ENCODE data around the gene SLC6A11.

The SLC6A11 gene

DNA sequence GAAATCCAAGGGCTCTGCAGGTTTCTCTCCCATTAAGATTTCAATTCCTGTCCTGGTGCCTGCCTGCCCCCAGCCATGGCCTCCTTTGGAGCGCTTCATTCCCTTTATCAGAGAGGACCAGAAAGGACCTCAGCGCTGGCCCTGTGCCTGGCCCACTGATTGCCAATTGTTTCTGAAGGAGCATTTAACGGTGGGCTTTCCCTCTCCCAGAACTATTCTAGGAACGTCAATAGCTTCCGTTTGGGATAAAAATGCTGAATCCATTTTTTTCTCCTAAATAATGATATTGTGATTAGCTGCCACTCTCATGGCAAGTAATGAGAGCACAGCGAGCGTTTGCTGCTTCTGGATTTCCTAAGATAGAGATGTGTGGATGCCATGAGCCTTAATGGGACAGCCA lies 164.3 kb downstream of the SLC6A11 start:
- TF ChIP-seq, protein P1, sequence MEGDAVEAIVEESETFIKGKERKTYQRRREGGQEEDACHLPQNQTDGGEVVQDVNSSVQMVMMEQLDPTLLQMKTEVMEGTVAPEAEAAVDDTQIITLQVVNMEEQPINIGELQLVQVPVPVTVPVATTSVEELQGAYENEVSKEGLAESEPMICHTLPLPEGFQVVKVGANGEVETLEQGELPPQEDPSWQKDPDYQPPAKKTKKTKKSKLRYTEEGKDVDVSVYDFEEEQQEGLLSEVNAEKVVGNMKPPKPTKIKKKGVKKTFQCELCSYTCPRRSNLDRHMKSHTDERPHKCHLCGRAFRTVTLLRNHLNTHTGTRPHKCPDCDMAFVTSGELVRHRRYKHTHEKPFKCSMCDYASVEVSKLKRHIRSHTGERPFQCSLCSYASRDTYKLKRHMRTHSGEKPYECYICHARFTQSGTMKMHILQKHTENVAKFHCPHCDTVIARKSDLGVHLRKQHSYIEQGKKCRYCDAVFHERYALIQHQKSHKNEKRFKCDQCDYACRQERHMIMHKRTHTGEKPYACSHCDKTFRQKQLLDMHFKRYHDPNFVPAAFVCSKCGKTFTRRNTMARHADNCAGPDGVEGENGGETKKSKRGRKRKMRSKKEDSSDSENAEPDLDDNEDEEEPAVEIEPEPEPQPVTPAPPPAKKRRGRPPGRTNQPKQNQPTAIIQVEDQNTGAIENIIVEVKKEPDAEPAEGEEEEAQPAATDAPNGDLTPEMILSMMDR (IDR thresholded peaks at IDR 0.05; ENCODE audit: low read depth, low read length, missing control alignments) = no peak
- no peak overlapping the region for H3K27ac ChIP-seq
- H3K27me3 ChIP-seq (replicated peaks) = no peaks in the 10 kb centered on the region
- no peak overlapping the region for H3K4me3 ChIP-seq (ENCODE audit: low read depth, low read length)
- no peak for DNase-seq
- no peaks in the 10 kb centered on the region for H3K36me3 ChIP-seq (replicated peaks)
- in situ Hi-C loops (cut with HindIII; ENCODE audit: low pct_ligation_motif_present, low sequenced_read_pairs) = no loop called here

DNA sequence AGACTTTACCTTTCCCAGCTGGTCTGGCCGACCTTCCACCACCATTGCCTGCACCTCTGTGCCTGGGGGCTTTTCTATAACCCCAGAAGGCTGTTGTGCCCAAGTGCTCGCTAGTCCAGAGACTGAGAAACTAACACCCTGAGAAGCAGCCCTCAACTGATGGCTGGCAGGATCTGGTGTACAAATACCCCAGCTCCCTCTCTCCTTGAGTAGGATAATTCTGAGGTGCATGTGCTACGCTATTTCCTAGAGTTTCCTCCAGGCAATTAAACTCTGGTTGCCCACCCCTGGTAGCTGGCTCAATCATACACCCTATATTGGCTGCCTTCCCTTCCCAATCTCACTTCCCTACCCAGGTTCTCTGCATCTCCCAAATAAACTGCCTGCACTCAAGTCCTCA lies 165.0 kb downstream of the SLC6A11 start:
- H3K27ac ChIP-seq = no peak overlapping the region
- no peak overlapping the region for H3K4me3 ChIP-seq (ENCODE audit: low read depth, low read length)
- no peak for DNase-seq
- H3K27me3 ChIP-seq (replicated peaks) = no peaks in the 10 kb centered on the region
- in situ Hi-C loops (cut with HindIII; ENCODE audit: low pct_ligation_motif_present, low sequenced_read_pairs) = no loop called here
- TF ChIP-seq, protein P1 (IDR thresholded peaks at IDR 0.05; ENCODE audit: low read depth, low read length, missing control alignments) = no peak
- H3K36me3 ChIP-seq (replicated peaks) = no peaks in the 10 kb centered on the region

DNA sequence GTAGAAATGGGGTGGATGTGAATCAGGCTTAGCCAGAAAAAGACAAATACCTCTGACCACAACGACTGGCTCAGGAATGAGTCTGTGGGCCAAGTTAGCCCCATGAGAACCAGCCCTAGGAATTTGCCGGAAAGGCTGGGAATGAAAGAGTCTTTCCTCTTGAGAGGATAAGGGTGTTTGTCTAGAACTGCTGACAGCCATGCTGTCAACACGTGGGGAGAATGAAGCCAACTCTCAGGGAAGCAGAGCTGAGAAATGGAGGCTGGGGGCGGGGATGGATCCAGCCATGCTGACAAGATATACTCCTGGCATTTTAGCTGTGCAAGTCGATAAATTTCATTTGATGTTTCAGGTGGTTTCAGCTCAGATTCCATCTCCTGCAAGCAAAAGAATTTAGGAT lies 165.9 kb downstream of the SLC6A11 start:
- in situ Hi-C loops (cut with HindIII; ENCODE audit: low pct_ligation_motif_present, low sequenced_read_pairs) = no loop called here
- Histone ChIP-seq H3K27ac (no peak overlapping the region), H3K4me3 (ENCODE audit: low read depth, low read length) (no peak overlapping the region), H3K27me3 (replicated peaks) (no peaks in the 10 kb centered on the region), H3K36me3 (replicated peaks) (no peaks in the 10 kb centered on the region)
- peak; percentile 65 for DNase-seq
- TF ChIP-seq, protein P1 (IDR thresholded peaks at IDR 0.05; ENCODE audit: low read depth, low read length, missing control alignments) = no peak

DNA sequence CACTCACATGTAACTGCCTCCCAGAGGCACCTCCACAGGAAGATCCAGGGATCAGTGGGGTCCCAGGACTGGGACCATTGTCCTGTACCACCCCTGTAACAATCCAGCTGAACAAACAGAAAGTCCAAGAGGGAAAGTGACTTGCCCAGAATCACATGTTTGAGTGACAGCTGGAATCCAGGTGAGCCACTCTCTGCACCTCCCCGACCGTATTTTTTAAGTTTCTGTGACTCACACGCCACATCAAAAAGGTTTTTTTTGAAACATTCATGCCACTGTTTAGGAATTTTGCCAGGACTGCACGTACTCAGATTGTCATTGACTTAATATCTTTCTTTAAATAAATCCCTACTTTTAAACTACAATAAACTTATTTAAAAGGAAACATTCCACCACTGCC lies 166.8 kb downstream of the SLC6A11 start:
- no peaks in the 10 kb centered on the region for H3K27me3 ChIP-seq (replicated peaks)
- in situ Hi-C loops (cut with HindIII; ENCODE audit: low pct_ligation_motif_present, low sequenced_read_pairs) = no loop called here
- no peak for DNase-seq
- H3K36me3 ChIP-seq (replicated peaks) = no peaks in the 10 kb centered on the region
- TF ChIP-seq, protein P1 (IDR thresholded peaks at IDR 0.05; ENCODE audit: low read depth, low read length, missing control alignments) = no peak
- no peak overlapping the region for H3K4me3 ChIP-seq (ENCODE audit: low read depth, low read length)
- H3K27ac ChIP-seq = no peak overlapping the region

DNA sequence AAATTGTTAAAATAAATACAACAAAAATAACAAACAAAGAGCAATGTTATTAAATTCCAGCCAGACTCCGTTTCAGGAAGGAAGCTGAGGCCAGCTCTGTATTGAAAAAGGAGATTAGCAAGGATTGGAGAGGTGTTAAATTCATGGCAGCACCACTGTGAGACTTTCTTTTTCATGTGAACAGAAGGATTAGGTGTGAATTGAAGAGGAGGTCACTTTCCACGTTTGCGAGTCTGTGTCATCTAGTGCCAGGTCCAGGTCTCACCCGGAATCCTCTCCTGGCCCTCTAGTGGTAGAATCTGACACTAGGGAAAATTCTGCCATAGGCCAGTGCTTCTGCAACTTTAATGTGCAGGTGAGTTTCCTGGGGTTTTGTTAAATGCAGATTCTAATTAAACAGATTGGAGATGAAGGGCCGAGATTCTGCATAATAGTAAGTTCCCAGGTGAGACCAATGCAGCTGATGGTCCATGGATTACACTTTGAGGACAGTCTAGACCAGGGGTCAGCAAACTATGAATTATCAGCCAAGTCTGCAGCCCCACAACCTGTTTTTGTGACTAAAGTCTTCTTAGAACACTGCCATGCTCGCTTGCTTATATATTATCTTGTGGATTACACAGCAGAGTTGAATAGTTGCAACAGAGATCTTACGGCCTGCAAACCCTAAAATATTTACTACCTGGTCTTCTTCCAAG lies 167.3 kb downstream of the SLC6A11 start:
- Histone ChIP-seq H3K27me3 (replicated peaks) (no peaks in the 10 kb centered on the region), H3K27ac (no peak overlapping the region), H3K4me3 (ENCODE audit: low read depth, low read length) (no peak overlapping the region), H3K36me3 (replicated peaks) (no peaks in the 10 kb centered on the region)
- in situ Hi-C loops (cut with HindIII; ENCODE audit: low pct_ligation_motif_present, low sequenced_read_pairs) = no loop called here
- TF ChIP-seq, protein P1 (IDR thresholded peaks at IDR 0.05; ENCODE audit: low read depth, low read length, missing control alignments) = peak; percentile 94
- peak; percentile 35 for DNase-seq

DNA sequence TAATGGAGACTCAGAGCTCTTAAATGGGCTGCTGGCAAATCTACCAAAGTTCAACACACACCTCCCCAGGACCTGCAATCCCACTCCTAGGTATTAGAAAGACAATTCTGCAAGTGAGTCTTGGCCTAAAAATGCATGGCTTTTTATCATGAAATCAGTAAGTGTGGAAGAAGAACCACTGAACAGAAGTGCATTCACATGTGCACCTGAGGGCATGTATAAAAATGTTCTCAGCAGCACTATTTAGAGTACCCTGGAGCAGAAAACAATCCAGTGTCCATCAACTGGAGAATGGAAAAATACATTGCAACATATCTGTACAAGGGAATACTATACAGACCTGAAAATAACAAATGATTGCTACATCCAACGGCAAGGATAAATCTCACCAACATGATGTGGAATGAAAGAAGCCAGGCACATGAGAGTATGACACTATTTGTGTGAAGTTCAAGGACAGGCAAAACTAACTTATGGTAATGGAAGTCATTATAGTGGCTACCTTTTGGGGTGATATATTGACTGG lies 168.4 kb downstream of the SLC6A11 start:
- in situ Hi-C loops (cut with HindIII; ENCODE audit: low pct_ligation_motif_present, low sequenced_read_pairs) = no loop called here
- Histone ChIP-seq H3K4me3 (ENCODE audit: low read depth, low read length) (no peak overlapping the region), H3K27ac (no peak overlapping the region)

More for the DNA sequence above, 168.4 kb downstream of the SLC6A11 start:
- DNase-seq = no peak
- H3K27me3 ChIP-seq (replicated peaks) = no peaks in the 10 kb centered on the region
- H3K36me3 ChIP-seq (replicated peaks) = no peaks in the 10 kb centered on the region
- TF ChIP-seq, protein P1 (IDR thresholded peaks at IDR 0.05; ENCODE audit: low read depth, low read length, missing control alignments) = no peak
